ENCODE measurements around the gene POLR1E.
"Not testable (repeated sequence)": the region's sequence is repeated elsewhere in the genome, so short reads cannot be mapped to it uniquely, and the experiment has no call there.

Gene POLR1E

DNA sequence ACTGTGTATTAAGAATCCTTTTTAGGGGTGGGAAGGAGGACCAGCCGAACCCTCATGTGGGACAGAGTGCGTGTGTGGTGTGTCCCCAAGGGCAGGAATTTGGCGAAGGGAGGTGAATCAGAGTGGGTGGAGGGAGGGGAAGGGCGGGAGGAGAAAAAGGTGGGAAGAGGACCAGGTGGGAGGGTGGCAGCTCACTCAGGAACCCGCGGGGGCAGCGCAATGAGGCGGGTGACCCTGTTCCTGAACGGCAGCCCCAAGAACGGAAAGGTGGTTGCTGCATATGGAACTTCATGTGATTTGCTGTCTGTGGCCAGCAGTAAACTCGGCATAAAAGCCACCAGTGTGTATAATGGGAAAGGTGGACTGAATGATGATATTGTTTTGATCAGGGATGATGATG is 8.8 kb upstream of the POLR1E start:
- Histone ChIP-seq H3K27ac (ENCODE audit: low read depth in 2 of 2, low read length in 2 of 2) (no peak overlapping the region), H3K9ac (ENCODE audit: low read depth in 1 of 2, low read length in 2 of 2) (no peak overlapping the region), H3K4me3 (ENCODE audit: low read length in 2 of 2) (no peak overlapping the region), H3K9me3 (ENCODE audit: control insufficient read depth in 2 of 2, low read length in 2 of 2) (no peaks in the 10 kb centered on the region), H3K36me3 (ENCODE audit: control insufficient read depth in 2 of 2, insufficient read depth in 2 of 2, low read length in 2 of 2) (no peaks in the 10 kb centered on the region), H3K27me3 (ENCODE audit: control insufficient read depth in 2 of 2, insufficient read depth in 2 of 2, low read length in 2 of 2) (peaks cover 0 to 4% of the 10 kb centered on the region in 2 donors), H3K4me1 (ENCODE audit: control insufficient read depth in 2 of 2, insufficient read depth in 2 of 2, low read length in 2 of 2) (peaks cover 0 to 3% of the 10 kb centered on the region in 2 donors)

DNA sequence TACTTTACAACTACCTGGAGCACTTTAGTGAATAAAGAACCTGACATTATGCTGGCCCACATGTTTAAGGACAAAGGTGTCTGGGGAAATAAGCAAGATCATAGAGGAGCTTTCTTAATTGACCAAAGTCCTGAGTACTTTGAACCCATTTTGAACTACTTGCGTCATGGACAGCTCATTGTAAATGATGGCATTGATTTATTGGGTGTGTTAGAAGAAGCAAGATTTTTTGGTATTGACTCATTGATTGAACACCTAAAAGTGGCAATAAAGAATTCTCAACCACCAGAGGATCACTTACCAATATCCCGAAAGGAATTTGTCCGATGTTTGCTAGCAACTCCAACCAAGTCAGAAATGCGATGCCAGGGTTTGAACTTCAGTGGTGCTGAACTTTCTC is 8.3 kb upstream of the POLR1E start:
- H3K27me3 ChIP-seq (ENCODE audit: control insufficient read depth in 2 of 2, insufficient read depth in 2 of 2, low read length in 2 of 2); H3K9ac ChIP-seq (ENCODE audit: low read depth in 1 of 2, low read length in 2 of 2); H3K27ac ChIP-seq (ENCODE audit: low read depth in 2 of 2, low read length in 2 of 2); H3K36me3 ChIP-seq (ENCODE audit: control insufficient read depth in 2 of 2, insufficient read depth in 2 of 2, low read length in 2 of 2); H3K4me3 ChIP-seq (ENCODE audit: low read length in 2 of 2); H3K4me1 ChIP-seq (ENCODE audit: control insufficient read depth in 2 of 2, insufficient read depth in 2 of 2, low read length in 2 of 2); H3K9me3 ChIP-seq (ENCODE audit: control insufficient read depth in 2 of 2, low read length in 2 of 2): not testable (repeated sequence)

- not testable (repeated sequence) for H3K4me1 ChIP-seq (ENCODE audit: control insufficient read depth in 2 of 2, insufficient read depth in 2 of 2, low read length in 2 of 2); H3K9me3 ChIP-seq (ENCODE audit: control insufficient read depth in 2 of 2, low read length in 2 of 2); H3K27ac ChIP-seq (ENCODE audit: low read depth in 2 of 2, low read length in 2 of 2); H3K9ac ChIP-seq (ENCODE audit: low read depth in 1 of 2, low read length in 2 of 2); H3K36me3 ChIP-seq (ENCODE audit: control insufficient read depth in 2 of 2, insufficient read depth in 2 of 2, low read length in 2 of 2); H3K4me3 ChIP-seq (ENCODE audit: low read length in 2 of 2); H3K27me3 ChIP-seq (ENCODE audit: control insufficient read depth in 2 of 2, insufficient read depth in 2 of 2, low read length in 2 of 2)
Observed at GRCh38 chr9:37477987-37478619, 7.6 kb upstream of the POLR1E start.

GRCh38 chr9:37480759-37481158 is 5.0 kb upstream of the POLR1E start:
- H3K36me3 ChIP-seq (ENCODE audit: control insufficient read depth in 2 of 2, insufficient read depth in 2 of 2, low read length in 2 of 2), result no peaks in the 10 kb centered on the region
- H3K9me3 ChIP-seq (ENCODE audit: control insufficient read depth in 2 of 2, low read length in 2 of 2), result no peaks in the 10 kb centered on the region
- no peak overlapping the region for H3K4me3 ChIP-seq (ENCODE audit: low read length in 2 of 2)
- peaks cover 4 to 8% of the 10 kb centered on the region in 2 donors for H3K4me1 ChIP-seq (ENCODE audit: control insufficient read depth in 2 of 2, insufficient read depth in 2 of 2, low read length in 2 of 2)
- peaks cover 0 to 4% of the 10 kb centered on the region in 2 donors for H3K27me3 ChIP-seq (ENCODE audit: control insufficient read depth in 2 of 2, insufficient read depth in 2 of 2, low read length in 2 of 2)
- no peak overlapping the region for H3K9ac ChIP-seq (ENCODE audit: low read depth in 1 of 2, low read length in 2 of 2)
- H3K27ac ChIP-seq (ENCODE audit: low read depth in 2 of 2, low read length in 2 of 2), result no peak overlapping the region

DNA sequence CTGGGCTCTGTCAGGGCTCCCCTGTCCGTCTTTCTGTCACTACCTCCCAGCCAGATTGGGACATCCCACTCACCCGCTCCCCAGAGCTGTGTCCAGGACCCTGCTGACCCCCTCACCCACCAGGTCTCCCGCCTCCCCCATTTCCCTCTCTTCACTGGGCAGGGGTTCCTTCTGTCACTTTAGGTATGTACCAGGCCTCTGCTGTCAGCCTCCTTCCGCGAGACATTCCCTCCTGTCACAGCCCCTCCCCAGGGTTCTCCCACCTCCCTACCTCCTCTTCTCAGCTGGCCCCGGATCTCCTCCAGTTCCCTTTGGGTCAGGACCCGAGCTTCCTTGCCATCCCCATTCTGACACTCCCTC is 488 bp downstream of the POLR1E start:
- H3K36me3 ChIP-seq (ENCODE audit: control insufficient read depth in 2 of 2, insufficient read depth in 2 of 2, low read length in 2 of 2), result peaks cover 0 to 7% of the 10 kb centered on the region in 2 donors
- H3K9ac ChIP-seq (ENCODE audit: low read depth in 1 of 2, low read length in 2 of 2), result peak overlapping the region; percentile 75 to 76
- H3K9me3 ChIP-seq (ENCODE audit: control insufficient read depth in 2 of 2, low read length in 2 of 2), result no peaks in the 10 kb centered on the region
- peaks cover 13 to 20% of the 10 kb centered on the region in 2 donors for H3K4me1 ChIP-seq (ENCODE audit: control insufficient read depth in 2 of 2, insufficient read depth in 2 of 2, low read length in 2 of 2)
- peak overlapping the region; percentile 3 to 67 for H3K27ac ChIP-seq (ENCODE audit: low read depth in 2 of 2, low read length in 2 of 2)
- peak overlapping the region; percentile 92 to 97 for H3K4me3 ChIP-seq (ENCODE audit: low read length in 2 of 2)
- H3K27me3 ChIP-seq (ENCODE audit: control insufficient read depth in 2 of 2, insufficient read depth in 2 of 2, low read length in 2 of 2), result peaks cover 0 to 4% of the 10 kb centered on the region in 2 donors

DNA sequence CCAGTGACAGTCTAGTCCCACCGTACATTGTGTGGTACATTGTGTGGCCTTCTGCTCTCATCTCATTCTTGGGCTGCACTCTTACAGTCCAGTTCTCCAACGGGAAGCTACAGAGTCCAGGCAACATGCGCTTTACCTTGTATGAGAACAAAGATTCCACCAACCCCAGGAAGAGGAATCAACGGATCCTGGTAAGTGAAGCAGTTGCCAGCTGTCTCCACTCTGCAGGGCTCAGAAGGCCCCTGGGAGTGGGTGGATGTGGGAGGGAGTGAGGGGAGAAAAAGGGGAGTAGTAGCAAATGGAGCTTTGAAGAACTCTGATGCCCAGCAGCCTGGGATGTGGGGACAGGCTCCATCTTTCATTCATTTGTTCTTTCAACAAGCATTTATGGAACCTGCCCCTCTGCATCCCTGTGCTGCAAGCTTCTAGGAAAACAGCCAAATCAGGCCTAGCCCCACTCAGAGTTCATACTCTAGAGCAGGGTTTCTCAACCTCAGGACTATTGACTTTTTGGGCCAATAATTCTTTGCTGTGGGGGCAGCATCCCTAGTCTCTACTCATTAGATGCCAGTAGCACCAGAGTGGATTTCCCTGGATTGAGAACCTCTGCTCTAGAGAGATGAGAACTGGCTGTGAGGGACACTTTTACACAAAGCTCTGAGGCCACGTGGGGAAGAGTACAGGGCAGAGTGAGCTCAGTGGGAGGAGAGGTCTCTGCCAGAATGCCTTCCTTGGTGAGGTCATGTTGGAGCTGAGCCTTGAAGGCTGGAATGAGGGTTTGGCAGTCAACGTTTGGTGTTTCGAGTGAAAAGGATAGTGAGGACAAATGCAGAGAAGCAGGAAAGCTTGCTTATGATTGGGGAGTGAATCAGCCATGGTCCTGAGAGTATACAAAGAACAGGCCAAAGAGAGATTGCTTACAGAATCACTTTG is 1.1 kb downstream of the POLR1E start:
- Histone ChIP-seq H3K27ac (ENCODE audit: low read depth in 2 of 2, low read length in 2 of 2) (peak overlapping the region in 1 of 2 donors; percentile 67), H3K36me3 (ENCODE audit: control insufficient read depth in 2 of 2, insufficient read depth in 2 of 2, low read length in 2 of 2) (peaks cover 3 to 8% of the 10 kb centered on the region in 2 donors), H3K4me3 (ENCODE audit: low read length in 2 of 2) (peak overlapping the region; percentile 92 to 97), H3K27me3 (ENCODE audit: control insufficient read depth in 2 of 2, insufficient read depth in 2 of 2, low read length in 2 of 2) (no peaks in the 10 kb centered on the region), H3K9me3 (ENCODE audit: control insufficient read depth in 2 of 2, low read length in 2 of 2) (no peaks in the 10 kb centered on the region), H3K9ac (ENCODE audit: low read depth in 1 of 2, low read length in 2 of 2) (peak overlapping the region; percentile 75 to 76), H3K4me1 (ENCODE audit: control insufficient read depth in 2 of 2, insufficient read depth in 2 of 2, low read length in 2 of 2) (peaks cover 13 to 20% of the 10 kb centered on the region in 2 donors)

GRCh38 chr9:37491939-37492338 is 6.2 kb downstream of the POLR1E start:
- Histone ChIP-seq H3K27me3 (ENCODE audit: control insufficient read depth in 2 of 2, insufficient read depth in 2 of 2, low read length in 2 of 2) (no peaks in the 10 kb centered on the region), H3K9me3 (ENCODE audit: control insufficient read depth in 2 of 2, low read length in 2 of 2) (no peaks in the 10 kb centered on the region), H3K9ac (ENCODE audit: low read depth in 1 of 2, low read length in 2 of 2) (no peak overlapping the region), H3K27ac (ENCODE audit: low read depth in 2 of 2, low read length in 2 of 2) (no peak overlapping the region), H3K36me3 (ENCODE audit: control insufficient read depth in 2 of 2, insufficient read depth in 2 of 2, low read length in 2 of 2) (peaks cover 40 to 46% of the 10 kb centered on the region in 2 donors), H3K4me1 (ENCODE audit: control insufficient read depth in 2 of 2, insufficient read depth in 2 of 2, low read length in 2 of 2) (peaks cover 4 to 6% of the 10 kb centered on the region in 2 donors), H3K4me3 (ENCODE audit: low read length in 2 of 2) (no peak overlapping the region)

- no peak overlapping the region for H3K27ac ChIP-seq (ENCODE audit: low read depth in 2 of 2, low read length in 2 of 2)
- H3K9me3 ChIP-seq (ENCODE audit: control insufficient read depth in 2 of 2, low read length in 2 of 2), result no peaks in the 10 kb centered on the region
- no peak overlapping the region for H3K4me3 ChIP-seq (ENCODE audit: low read length in 2 of 2)
- no peaks in the 10 kb centered on the region for H3K27me3 ChIP-seq (ENCODE audit: control insufficient read depth in 2 of 2, insufficient read depth in 2 of 2, low read length in 2 of 2)
- no peak overlapping the region for H3K9ac ChIP-seq (ENCODE audit: low read depth in 1 of 2, low read length in 2 of 2)
- no peaks in the 10 kb centered on the region for H3K4me1 ChIP-seq (ENCODE audit: control insufficient read depth in 2 of 2, insufficient read depth in 2 of 2, low read length in 2 of 2)
- H3K36me3 ChIP-seq (ENCODE audit: control insufficient read depth in 2 of 2, insufficient read depth in 2 of 2, low read length in 2 of 2), result peaks cover 54% of the 10 kb centered on the region in 2 donors
Observed at GRCh38 chr9:37495571-37495970, 9.8 kb downstream of the POLR1E start.

- H3K9me3 ChIP-seq (ENCODE audit: control insufficient read depth in 2 of 2, low read length in 2 of 2), result no peaks in the 10 kb centered on the region
- H3K9ac ChIP-seq (ENCODE audit: low read depth in 1 of 2, low read length in 2 of 2), result no peak overlapping the region
- H3K4me3 ChIP-seq (ENCODE audit: low read length in 2 of 2), result no peak overlapping the region
- no peaks in the 10 kb centered on the region for H3K4me1 ChIP-seq (ENCODE audit: control insufficient read depth in 2 of 2, insufficient read depth in 2 of 2, low read length in 2 of 2)
- H3K36me3 ChIP-seq (ENCODE audit: control insufficient read depth in 2 of 2, insufficient read depth in 2 of 2, low read length in 2 of 2), result peaks cover 56 to 58% of the 10 kb centered on the region in 2 donors
- H3K27ac ChIP-seq (ENCODE audit: low read depth in 2 of 2, low read length in 2 of 2), result no peak overlapping the region
- no peaks in the 10 kb centered on the region for H3K27me3 ChIP-seq (ENCODE audit: control insufficient read depth in 2 of 2, insufficient read depth in 2 of 2, low read length in 2 of 2)
Observed at GRCh38 chr9:37496020-37496419, 10.3 kb downstream of the POLR1E start.

DNA sequence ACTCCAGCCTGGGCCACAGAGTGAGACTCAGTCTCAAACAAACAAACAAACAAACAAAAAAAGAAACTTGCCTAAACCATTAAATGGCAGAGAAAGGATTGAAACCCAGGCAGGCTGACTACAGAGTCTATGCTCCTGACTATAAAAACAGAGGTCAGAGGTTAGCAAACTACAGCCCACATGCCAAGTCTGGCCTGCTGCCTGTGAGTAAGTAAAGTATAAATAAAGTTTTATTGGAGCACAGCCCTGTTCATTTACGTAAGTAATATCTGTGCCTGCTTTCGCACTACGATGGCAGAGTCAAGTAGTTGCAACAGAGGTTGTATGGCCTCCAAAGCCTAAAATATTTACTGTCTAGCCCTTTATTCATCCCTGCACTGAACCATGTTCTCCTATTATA is 11.6 kb downstream of the POLR1E start:
- H3K9ac ChIP-seq (ENCODE audit: low read depth in 1 of 2, low read length in 2 of 2), result no peak overlapping the region
- peaks cover 63 to 65% of the 10 kb centered on the region in 2 donors for H3K36me3 ChIP-seq (ENCODE audit: control insufficient read depth in 2 of 2, insufficient read depth in 2 of 2, low read length in 2 of 2)
- no peaks in the 10 kb centered on the region for H3K27me3 ChIP-seq (ENCODE audit: control insufficient read depth in 2 of 2, insufficient read depth in 2 of 2, low read length in 2 of 2)
- H3K4me3 ChIP-seq (ENCODE audit: low read length in 2 of 2), result no peak overlapping the region
- no peak overlapping the region for H3K27ac ChIP-seq (ENCODE audit: low read depth in 2 of 2, low read length in 2 of 2)
- H3K9me3 ChIP-seq (ENCODE audit: control insufficient read depth in 2 of 2, low read length in 2 of 2), result no peaks in the 10 kb centered on the region
- H3K4me1 ChIP-seq (ENCODE audit: control insufficient read depth in 2 of 2, insufficient read depth in 2 of 2, low read length in 2 of 2), result no peaks in the 10 kb centered on the region
